ENCODE measurements around the gene TFIP11. TPM values are rescaled to one million over a fixed set of nuclear protein-coding genes. Genes with fewer than 3 reads are reported as not detected.

The TFIP11 gene
- total RNA-seq, 1 donor from 2014 or later: 45.7 TPM

- no peak for FAIRE-seq
- DNase-seq (ENCODE audit: low spot score in 2 of 2): no peak
These were observed 31.1 kb downstream of the TFIP11 start for GRCh38 chr22:26481112-26481693.

GRCh38 chr22:26480611-26480932 lies 31.7 kb downstream of the TFIP11 start:
- no peak for DNase-seq (ENCODE audit: low spot score in 2 of 2)
- no peak for FAIRE-seq

GRCh38 chr22:26479792-26480610 lies 32.3 kb downstream of the TFIP11 start:
- no peak for DNase-seq (ENCODE audit: low spot score in 2 of 2)
- FAIRE-seq: no peak

GRCh38 chr22:26479043-26479791 lies 33.1 kb downstream of the TFIP11 start:
- no peak for DNase-seq (ENCODE audit: low spot score in 2 of 2)
- no peak for FAIRE-seq

GRCh38 chr22:26477341-26477731 lies 34.9 kb downstream of the TFIP11 start:
- DNase-seq (ENCODE audit: low spot score in 2 of 2) (no peak), FAIRE-seq (no peak)

- FAIRE-seq (no peak), DNase-seq (ENCODE audit: low spot score in 2 of 2) (no peak)
These were observed 35.5 kb downstream of the TFIP11 start for GRCh38 chr22:26476705-26477340.

- FAIRE-seq: no peak
- DNase-seq (ENCODE audit: low spot score in 2 of 2): no peak
These were observed 37.6 kb downstream of the TFIP11 start for GRCh38 chr22:26474682-26475081.

- no peak for DNase-seq (ENCODE audit: low spot score in 2 of 2)
- no peak for FAIRE-seq
These were observed 40.8 kb downstream of the TFIP11 start for GRCh38 chr22:26471522-26471921.

DNA sequence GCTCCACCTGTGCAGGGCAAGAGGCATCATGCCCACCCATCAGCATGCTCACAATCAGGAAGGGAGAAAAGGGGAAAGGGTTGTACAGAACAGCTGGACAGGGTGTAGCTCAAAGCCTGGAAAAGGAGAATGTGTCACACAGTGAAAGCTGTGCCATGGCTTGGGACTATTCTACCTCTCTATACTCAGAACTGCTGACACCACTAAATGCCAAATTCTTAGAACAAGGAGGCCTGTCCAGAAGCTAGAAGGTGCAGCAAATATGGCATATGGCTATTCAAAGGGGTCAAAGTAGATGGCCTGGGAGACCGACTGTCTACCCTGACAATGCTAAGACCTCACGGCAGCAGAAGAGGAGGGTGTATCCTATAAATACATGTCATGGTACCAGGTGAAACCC lies 41.5 kb downstream of the TFIP11 start:
- FAIRE-seq (no peak), DNase-seq (ENCODE audit: low spot score in 2 of 2) (no peak)

- FAIRE-seq: no peak
- no peak for DNase-seq (ENCODE audit: low spot score in 2 of 2)
These were observed 46.1 kb downstream of the TFIP11 start for GRCh38 chr22:26466196-26466595.

DNA sequence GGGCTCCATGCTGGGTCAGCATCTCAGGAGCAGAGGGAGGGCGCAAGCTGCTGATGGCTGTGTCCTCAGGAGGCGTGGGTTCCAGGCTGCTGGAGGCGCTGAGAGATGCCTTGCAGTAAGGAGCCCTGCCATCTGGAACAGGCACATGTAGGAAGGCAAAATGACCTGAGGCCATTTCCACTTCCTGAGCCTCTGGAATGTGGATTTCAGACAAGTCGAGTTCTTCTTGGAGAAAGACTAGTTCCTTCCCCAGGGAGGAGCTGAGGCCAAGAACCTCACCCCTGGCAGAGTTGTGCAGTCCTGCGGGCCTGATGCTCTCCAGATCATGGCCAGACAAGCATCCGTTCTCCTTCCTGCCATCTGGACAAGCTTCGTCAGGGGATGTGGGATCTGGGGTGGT lies 48.0 kb downstream of the TFIP11 start:
- FAIRE-seq (no peak), DNase-seq (ENCODE audit: low spot score in 2 of 2) (no peak)

- no peak for FAIRE-seq
These were observed 48.6 kb downstream of the TFIP11 start for GRCh38 chr22:26463688-26464087.

GRCh38 chr22:26463101-26463661 lies 49.1 kb downstream of the TFIP11 start:
- FAIRE-seq (no peak), DNase-seq (ENCODE audit: low spot score in 2 of 2) (no peak)

More at GRCh38 chr22:26463688-26464087, 48.6 kb downstream of the TFIP11 start:
- DNase-seq (ENCODE audit: low spot score in 2 of 2): no peak

DNA sequence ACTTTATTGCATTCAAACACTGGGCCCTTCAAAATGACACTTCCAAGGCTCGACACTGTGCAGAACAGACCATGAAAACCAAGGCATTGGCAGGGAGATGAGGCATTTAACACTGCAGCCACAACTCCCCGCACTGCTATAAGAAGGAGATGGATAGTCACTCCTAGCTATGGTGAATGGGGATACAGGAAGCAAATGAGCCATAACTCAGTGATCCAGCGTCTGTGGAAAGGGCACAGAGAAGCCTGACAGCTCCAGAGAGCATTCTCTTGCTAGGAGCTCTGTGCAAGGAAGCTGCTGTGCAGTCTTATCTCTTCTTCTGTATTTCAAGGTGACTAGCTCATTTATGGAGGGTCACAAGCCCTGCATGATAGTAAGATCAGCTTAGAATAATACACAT lies 49.6 kb downstream of the TFIP11 start:
- FAIRE-seq: no peak
- no peak for DNase-seq (ENCODE audit: low spot score in 2 of 2)

DNA sequence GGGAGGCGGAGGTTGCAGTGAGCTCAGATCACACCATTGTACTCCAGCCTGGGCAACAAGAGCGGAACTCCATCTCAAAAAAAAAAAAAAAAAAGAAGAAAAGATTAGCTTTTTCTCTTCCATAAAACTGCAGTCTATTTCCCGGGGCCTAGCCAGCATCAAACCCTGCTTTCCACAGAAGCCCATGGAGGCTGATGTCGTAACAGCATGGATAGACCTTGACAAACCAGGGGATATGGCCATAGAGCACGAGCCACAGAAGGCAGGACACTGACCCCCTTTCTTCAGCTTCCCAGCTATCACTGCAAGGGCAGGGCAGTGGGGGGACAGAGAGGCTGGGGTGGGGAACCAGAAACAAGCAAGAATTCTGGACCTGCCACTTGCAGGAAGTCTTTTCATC lies 50.2 kb downstream of the TFIP11 start:
- no peak for FAIRE-seq
- DNase-seq (ENCODE audit: low spot score in 2 of 2): no peak

- FAIRE-seq: no peak
These were observed 51.0 kb downstream of the TFIP11 start for GRCh38 chr22:26461188-26461810.

DNA sequence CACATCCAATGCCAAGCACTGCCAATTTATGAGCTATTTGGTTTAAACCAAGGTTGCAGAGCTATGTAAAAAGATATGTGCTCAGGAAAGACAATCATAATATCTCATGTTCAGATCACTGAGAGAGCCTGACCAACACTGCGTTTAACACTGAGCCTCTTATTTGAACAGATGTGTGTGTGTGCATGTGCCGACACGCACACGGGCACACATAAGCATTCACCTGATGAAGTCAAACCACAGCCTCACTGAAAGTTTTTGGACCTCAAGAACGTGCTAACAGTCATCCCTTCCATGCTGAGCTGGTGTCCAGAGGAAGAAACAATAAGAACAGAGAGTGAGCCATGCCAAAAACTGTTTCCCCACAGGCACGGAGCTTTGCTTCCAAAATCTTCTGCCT lies 52.1 kb downstream of the TFIP11 start:
- DNase-seq (ENCODE audit: low spot score in 2 of 2) (no peak), FAIRE-seq (no peak)

More at GRCh38 chr22:26461188-26461810, 51.0 kb downstream of the TFIP11 start:
- DNase-seq (ENCODE audit: low spot score in 2 of 2): peak in 1 of 2 donors; percentile 52

GRCh38 chr22:26457661-26458272 lies 54.5 kb downstream of the TFIP11 start:
- DNase-seq (ENCODE audit: low spot score in 2 of 2) (no peak), FAIRE-seq (no peak)

DNA sequence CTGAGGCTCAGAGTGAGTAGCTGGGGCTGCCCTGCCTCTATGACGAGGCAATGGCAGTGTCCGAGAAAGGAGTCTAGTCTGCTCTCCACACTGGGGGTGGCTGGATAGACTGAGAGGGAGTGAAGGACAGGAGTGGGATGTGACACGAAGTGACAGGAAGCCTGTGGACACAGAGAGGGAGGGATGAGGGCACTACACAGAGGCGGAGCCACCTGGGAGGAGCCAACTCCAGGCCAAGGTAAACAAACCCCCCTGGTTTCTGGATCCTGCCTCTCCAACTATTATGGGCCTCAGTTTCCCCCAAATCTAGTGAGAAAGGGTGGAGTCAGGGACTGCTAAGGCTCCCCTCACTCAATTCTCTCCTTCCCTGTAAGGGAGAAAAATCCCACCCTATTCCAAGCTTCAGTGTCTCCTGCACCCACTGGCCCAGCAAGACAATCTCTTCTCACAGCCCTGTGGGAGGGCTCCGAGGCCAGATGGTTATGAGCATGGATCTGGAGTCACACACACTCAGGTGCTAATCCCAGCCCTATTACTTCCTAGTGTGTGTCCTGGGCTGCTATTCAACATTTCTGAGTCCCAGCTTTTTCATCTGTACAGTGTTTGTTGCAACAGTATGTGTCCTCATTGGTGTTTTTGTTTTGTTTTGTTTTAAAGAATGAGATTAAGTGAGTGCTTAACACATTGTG lies 58.3 kb downstream of the TFIP11 start:
- DNase-seq (ENCODE audit: low spot score in 2 of 2): no peak
- no peak for FAIRE-seq
